HG03457 (cell line): ENCODE results near the gene AASDHPPT.
A peak's percentile ranks its signal among the peaks of the same experiment; 100 is the strongest.
"Not testable (repeated sequence)": the region's sequence is repeated elsewhere in the genome, so short reads cannot be mapped to it uniquely, and the experiment has no call there.

ENCODE experiments used
- ATAC-seq: cut with Tn5 transposase; IDR thresholded peaks from one replicate; pipeline ENCODE4 v1.9.1; 2021; ENCODE audit warnings: moderate number of reproducible peaks; ENCODE audit not compliant: unreplicated experiment

The AASDHPPT gene

DNA sequence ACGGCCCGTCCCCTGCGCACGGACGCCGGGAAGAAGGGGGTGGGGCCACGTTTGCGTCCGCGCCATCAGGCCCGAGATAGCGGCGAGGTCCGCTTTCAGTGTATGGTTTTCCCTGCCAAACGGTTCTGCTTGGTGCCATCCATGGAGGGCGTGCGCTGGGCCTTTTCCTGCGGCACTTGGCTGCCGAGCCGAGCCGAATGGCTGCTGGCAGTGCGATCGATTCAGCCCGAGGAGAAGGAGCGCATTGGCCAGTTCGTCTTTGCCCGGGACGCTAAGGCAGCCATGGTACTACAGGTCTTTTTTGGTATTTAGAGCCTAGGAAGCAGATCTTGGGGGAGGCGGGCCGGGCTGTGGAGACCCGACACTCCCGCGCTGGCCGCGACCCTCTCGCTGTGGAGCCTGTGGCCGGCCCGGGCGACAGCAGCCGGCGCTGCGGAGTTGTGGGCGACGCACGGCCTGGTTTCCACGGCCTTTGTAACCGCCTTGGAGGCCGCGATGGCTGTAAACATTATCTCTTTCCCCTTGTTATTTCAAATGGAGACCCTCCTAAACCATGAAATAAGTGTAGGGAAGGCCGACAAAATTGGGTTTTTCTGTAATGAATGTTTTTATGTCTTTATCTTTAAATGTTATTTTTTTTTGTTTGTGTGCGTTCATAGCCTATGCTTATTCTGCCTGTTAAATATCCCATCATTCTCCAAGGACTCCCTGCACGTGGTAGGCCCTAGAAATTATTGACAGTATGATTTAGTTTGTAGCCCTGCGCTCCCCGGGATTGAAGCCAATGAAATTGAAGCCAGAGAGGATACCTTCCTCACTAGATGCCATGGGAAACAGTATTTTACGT lies at the start of gene AASDHPPT:
Gene AASDHPPT (plus strand): TSS at position 54 of the 847 bp plus-strand sequence. CDS start 49 bp downstream, at position 103.
- ATAC-seq, result peak; percentile 17

DNA sequence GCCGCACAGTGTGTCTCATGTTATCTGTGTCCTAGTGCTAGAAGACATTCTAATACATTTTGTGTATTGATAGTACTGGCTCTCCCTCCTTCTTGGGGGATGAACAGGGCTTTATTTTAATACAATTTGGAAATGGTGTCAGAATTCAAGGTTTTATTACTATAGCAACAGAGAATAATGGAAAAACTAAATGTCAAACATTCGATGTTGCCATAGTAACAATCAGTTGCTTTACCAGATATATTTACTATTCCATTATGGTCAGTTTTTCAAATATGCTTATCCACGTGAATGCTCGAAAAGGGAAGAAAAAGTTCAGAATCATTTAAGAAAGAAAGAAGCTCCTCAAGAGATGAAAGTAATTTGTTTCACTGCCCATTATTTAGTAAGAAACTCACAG lies 46.9 kb upstream of the AASDHPPT start:
- ATAC-seq, result no peak

- ATAC-seq, result no peak
Observed at GRCh38 chr11:106031202-106031810, 46.2 kb upstream of the AASDHPPT start.

GRCh38 chr11:106031936-106032335 lies 45.5 kb upstream of the AASDHPPT start:
- no peak for ATAC-seq

DNA sequence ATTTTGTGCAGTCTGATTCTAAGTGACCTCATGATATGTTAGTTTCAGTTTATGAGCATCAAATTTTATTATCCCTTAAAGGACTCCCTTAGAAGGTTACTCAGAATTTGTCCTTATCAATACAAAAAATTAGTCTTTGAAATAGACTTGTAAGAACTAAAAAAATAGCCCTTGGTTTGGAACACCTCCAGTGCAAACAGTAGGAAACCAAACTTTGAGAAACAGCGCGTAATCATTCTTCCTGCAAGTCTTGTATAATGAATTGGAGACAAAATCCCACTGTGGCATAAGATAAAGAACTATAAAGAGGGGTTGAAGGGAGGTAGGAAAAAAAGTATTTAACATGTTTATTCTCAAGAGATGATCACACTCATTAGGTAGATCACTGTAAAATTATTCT lies 44.6 kb upstream of the AASDHPPT start:
- ATAC-seq, result no peak

GRCh38 chr11:106043540-106043939 lies 33.9 kb upstream of the AASDHPPT start:
- ATAC-seq, result no peak

DNA sequence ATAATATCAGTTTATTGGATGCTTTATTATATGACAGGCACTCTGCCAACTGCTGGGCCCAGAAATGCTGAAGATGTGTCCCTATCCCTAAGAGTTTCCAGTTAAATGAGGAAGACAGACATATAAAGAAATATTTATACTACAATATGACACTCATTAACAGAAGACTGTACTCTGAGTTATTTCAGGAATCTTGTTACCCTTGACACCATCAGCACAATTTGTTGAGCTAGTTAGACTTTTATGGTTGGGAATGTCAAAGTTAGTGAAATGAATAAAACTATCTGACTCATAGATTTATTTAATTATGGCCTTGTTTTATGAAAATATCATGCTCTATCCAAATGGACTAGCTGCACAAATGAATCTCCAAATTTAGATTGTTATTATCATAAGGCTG lies 29.8 kb upstream of the AASDHPPT start:
- ATAC-seq, result no peak

DNA sequence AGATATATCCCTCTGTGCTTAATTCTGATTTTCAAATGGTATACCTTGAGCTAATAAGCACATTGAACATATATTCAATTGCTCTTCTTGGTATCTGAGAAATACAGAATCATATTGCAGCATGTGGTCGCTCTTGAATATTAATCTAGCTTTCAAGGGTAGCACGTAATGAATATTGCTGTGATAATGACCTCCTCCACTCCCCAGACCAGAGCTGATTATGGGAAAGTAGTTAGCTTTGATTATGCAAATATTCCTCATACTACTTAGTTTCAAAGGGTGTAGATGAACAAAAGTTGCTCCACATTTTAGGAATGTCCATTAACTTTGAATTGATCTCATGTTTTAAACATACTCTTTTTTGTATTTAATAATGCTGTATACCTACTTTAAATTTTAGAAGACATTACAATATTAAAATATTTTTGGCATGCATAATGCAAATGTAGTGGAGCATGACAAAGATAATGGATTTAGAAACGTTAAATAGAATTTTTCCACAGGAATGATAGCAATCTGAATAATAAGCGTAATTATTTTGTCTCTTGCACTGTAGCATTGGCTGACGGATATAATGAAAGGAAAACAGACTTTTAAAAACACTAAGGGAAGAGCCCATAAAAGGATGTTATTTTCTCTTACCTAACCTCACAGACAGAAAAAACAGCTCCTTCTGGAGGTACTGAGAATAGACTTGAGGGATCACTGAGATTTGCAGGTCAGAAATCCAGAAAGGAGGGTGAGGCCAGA lies 27.6 kb upstream of the AASDHPPT start:
- ATAC-seq, result no peak

GRCh38 chr11:106051103-106051502 lies 26.4 kb upstream of the AASDHPPT start:
- no peak for ATAC-seq

- not testable (repeated sequence) for ATAC-seq
Observed at GRCh38 chr11:106058377-106058776, 19.1 kb upstream of the AASDHPPT start.

DNA sequence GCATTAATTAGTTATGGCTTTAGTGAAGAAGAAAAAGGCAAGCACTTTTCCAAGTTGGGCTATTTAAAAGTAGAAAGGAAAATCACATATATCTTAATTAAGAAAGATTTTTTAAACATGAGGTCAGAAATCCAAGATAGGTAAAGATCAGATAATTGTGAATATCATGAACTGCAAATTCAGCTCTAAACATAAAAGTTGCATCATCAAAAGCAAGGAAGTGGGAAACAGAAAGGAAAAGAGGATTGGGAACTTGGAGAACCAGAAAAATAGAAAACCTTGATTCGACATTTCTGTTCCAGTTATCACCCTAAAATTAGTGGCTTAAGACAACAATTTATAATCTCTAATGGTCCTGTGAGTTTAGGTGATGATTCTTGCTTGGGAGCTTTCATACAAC lies 17.8 kb upstream of the AASDHPPT start:
- no peak for ATAC-seq

GRCh38 chr11:106061249-106061784 lies 16.1 kb upstream of the AASDHPPT start:
- ATAC-seq, result no peak

DNA sequence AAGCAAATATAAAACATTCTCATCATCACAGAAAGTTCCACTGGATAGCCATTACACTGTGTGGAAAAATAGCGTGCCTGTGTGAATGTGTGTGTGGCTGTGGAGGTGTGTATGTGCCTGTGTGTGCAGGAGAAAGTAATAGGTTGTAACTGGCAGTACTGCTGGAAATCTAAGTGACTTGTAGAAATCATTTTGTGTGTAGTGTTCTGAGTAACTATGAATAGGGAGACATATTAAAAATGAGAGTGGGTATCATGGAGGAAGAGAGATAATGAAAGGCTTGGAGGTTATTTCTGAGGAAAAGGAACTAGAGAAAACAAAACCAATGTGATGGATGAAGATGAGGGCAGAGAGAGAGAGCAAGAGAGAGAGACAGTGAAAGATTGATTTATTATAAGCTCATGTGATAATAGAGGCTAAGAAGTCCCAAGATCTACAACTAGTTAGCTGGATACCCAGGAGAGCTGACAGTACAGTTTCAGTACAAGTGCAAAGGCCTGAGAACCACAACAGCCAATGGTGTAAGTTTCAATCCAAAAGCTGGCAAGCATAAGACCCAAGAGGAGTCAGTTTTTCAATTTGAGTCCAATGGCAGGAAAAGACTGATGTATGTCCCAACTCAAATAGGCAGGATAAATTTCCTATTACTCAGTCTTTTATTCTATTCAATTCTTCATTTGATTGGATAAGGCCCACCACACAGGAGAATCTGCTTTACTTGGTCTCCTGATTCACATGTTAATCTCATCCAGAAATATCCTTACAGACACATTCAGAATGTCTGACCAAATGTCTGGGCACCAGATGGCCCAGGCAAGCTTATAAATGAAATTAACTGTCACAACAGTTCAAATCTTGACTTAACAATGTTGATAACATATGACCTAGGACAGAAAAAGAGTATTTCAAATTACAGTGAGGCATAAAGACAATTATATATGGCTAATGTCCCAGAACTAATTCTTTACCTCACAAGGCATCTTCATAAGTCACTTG lies 15.2 kb upstream of the AASDHPPT start:
- no peak for ATAC-seq

- no peak for ATAC-seq
Observed at GRCh38 chr11:106063009-106063408, 14.5 kb upstream of the AASDHPPT start.

GRCh38 chr11:106070606-106071005 lies 6.9 kb upstream of the AASDHPPT start:
- ATAC-seq, result no peak

DNA sequence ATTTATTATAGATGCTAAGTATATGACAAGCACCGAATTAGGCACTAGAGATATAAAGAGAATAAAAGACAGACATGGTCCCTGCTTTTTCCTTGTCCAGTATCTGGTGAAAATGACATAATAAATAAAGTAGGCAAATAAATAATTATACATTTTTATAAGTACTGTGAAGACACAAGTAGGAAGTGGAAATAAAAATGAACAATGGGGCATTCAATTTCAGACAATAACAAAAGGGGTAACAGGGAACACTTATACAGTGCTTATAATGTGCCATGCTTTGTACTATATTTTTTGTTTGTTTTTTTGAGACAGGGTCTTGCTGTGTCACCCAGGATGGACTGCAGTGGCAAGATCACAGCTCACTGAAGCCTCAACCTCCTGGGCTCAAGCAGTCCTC lies 4.7 kb upstream of the AASDHPPT start:
- no peak for ATAC-seq

GRCh38 chr11:106076171-106076918 lies 1.1 kb upstream of the AASDHPPT start:
- no peak for ATAC-seq

GRCh38 chr11:106076919-106077608 lies 398 bp upstream of the AASDHPPT start, which contains the start of gene KBTBD3:
Gene KBTBD3 (minus strand): TSS chr11:106077347. CDS start chr11:106059097, 18,250 bp downstream.
- ATAC-seq, result peak; percentile 97

DNA sequence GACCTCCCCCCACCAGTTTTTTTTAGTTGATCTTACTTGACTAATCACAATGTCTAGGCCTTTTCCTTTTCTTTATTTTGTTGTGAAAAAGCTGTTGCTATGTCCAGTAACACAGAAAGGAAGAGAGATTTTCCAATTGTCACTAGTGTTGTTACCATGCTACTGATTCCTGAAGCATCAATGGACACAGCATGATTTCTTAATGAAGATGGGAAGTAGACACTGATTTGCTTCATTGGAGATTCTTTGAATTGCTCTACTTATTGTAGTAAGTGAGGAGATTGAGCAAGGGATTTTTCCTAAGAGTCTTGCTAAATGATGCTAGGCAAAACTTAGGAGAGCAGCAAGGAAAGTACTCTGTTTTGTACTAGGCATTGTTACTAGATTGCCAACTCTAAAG lies 4.6 kb downstream of the AASDHPPT start:
- no peak for ATAC-seq
